Sigmoid colon (tissue), 4 donors: ENCODE data around the gene HTT-AS.

Experiments used
- CTCF ChIP-seq, 4 experiments: fragments of 450-650 bp in 3 of 4; fragments of 200-600 bp in 1 of 4; IDR thresholded peaks; one replicate each; pipeline ENCODE4 v1.5.1; 2016 to 2019; ENCODE audit warnings: antibody characterized with exemption in 4 of 4, mild to moderate bottlenecking in 3 of 4, moderate library complexity in 2 of 4
- EP300 ChIP-seq, 4 donors: sonication (generic); formaldehyde crosslinking; IDR thresholded peaks; one replicate each; pipeline ENCODE4 v1.6.1; 2017; ENCODE audit warnings: antibody characterized with exemption in 4 of 4

- TF ChIP-seq EP300 (IDR thresholded peaks at IDR 0.05) = no peak
- no peak for TF ChIP-seq CTCF (IDR thresholded peaks at IDR 0.05)
These were observed 7.4 kb downstream of the HTT-AS start for GRCh38 chr4:3066836-3067400.
